ENCODE results near the gene FOXP1. TPM values are rescaled to one million over a fixed set of nuclear protein-coding genes. Genes with fewer than 3 reads are reported as not detected.
A peak's percentile ranks its signal among the peaks of the same experiment; 100 is the strongest.

Gene FOXP1
- total RNA-seq, 2 experiments from 2014 or later = 493 to 508 TPM

GRCh38 chr3:71183549-71183948 lies 400.0 kb downstream of the FOXP1 start:
- DNase-seq (no peak), ATAC-seq (ENCODE audit: poor library complexity) (no peak)
- Mint-ChIP-seq H3K4me1 (ENCODE audit: low read depth) (peaks cover 30% of the 10 kb centered on the region), H3K27me3 (no peaks in the 10 kb centered on the region), H3K9me3 (no peaks in the 10 kb centered on the region), H3K4me3 (no peak overlapping the region), H3K27ac (no peak overlapping the region), H3K36me3 (ENCODE audit: low read depth) (peaks cover 72% of the 10 kb centered on the region)
- H3K4me1 ChIP-seq (ENCODE audit: insufficient read depth, low read length) = no peaks in the 10 kb centered on the region
- no peak for TF ChIP-seq CTCF (IDR thresholded peaks at IDR 0.05)
- no peaks in the 10 kb centered on the region for H3K27me3 ChIP-seq (ENCODE audit: control insufficient read depth in 1 of 2, insufficient read depth in 2 of 2, low read length in 2 of 2)
- H3K4me3 ChIP-seq (ENCODE audit: low read length) = no peak overlapping the region
- H3K36me3 ChIP-seq (ENCODE audit: insufficient read depth, low read length) = peaks cover 8% of the 10 kb centered on the region
- no peaks in the 10 kb centered on the region for H3K9me3 ChIP-seq (ENCODE audit: control insufficient read depth in 1 of 2, insufficient read depth in 1 of 2, low read length in 2 of 2)
- H3K27ac ChIP-seq (ENCODE audit: low read depth in 1 of 2, low read length in 2 of 2) = no peak overlapping the region
- ChIA-PET POLR2A (no interaction called here), CTCF (no interaction called here)
- intact Hi-C loops (cut with DNase I, micrococcal nuclease) = no loop called here

- Histone ChIP-seq H3K9me3 (ENCODE audit: control insufficient read depth in 1 of 2, insufficient read depth in 1 of 2, low read length in 2 of 2) (no peaks in the 10 kb centered on the region), H3K4me1 (ENCODE audit: insufficient read depth, low read length) (no peaks in the 10 kb centered on the region), H3K27ac (ENCODE audit: low read depth in 1 of 2, low read length in 2 of 2) (no peak overlapping the region), H3K4me3 (ENCODE audit: low read length) (no peak overlapping the region), H3K27me3 (ENCODE audit: control insufficient read depth in 1 of 2, insufficient read depth in 2 of 2, low read length in 2 of 2) (no peaks in the 10 kb centered on the region), H3K36me3 (ENCODE audit: insufficient read depth, low read length) (peaks cover 16% of the 10 kb centered on the region)
- POLR2A ChIA-PET = no interaction called here
- ATAC-seq (ENCODE audit: poor library complexity) (no peak), DNase-seq (no peak)
- H3K27ac Mint-ChIP-seq = no peak overlapping the region
- no peaks in the 10 kb centered on the region for H3K27me3 Mint-ChIP-seq
- no peak for TF ChIP-seq CTCF (IDR thresholded peaks at IDR 0.05)
- CTCF ChIA-PET = no interaction called here
- peaks cover 73% of the 10 kb centered on the region for H3K36me3 Mint-ChIP-seq (ENCODE audit: low read depth)
- H3K4me3 Mint-ChIP-seq = no peak overlapping the region
- intact Hi-C loops (cut with DNase I, micrococcal nuclease) = no loop called here
- no peaks in the 10 kb centered on the region for H3K9me3 Mint-ChIP-seq
- H3K4me1 Mint-ChIP-seq (ENCODE audit: low read depth) = peaks cover 20% of the 10 kb centered on the region
Measured at GRCh38 chr3:71180524-71180923, 403.0 kb downstream of the FOXP1 start.

GRCh38 chr3:71177375-71177774 lies 406.2 kb downstream of the FOXP1 start:
- peak overlapping the region; percentile 7 for H3K27ac Mint-ChIP-seq
- ATAC-seq (ENCODE audit: poor library complexity) (no peak), DNase-seq (no peak)
- peaks cover 79% of the 10 kb centered on the region for H3K36me3 Mint-ChIP-seq (ENCODE audit: low read depth)
- H3K4me3 ChIP-seq (ENCODE audit: low read length) = no peak overlapping the region
- H3K4me1 ChIP-seq (ENCODE audit: insufficient read depth, low read length) = no peaks in the 10 kb centered on the region
- no peak for TF ChIP-seq CTCF (IDR thresholded peaks at IDR 0.05)
- no peak overlapping the region for H3K4me3 Mint-ChIP-seq
- no peaks in the 10 kb centered on the region for H3K27me3 Mint-ChIP-seq
- intact Hi-C loops (cut with DNase I, micrococcal nuclease) = no loop called here
- peaks cover 23% of the 10 kb centered on the region for H3K36me3 ChIP-seq (ENCODE audit: insufficient read depth, low read length)
- no peak overlapping the region for H3K27ac ChIP-seq (ENCODE audit: low read depth in 1 of 2, low read length in 2 of 2)
- ChIA-PET CTCF (interaction anchor here (1.2 kb wide), 1 partner anchor 11 kb away, joined by 3 read pairs; no protein-coding TSS in a partner anchor), POLR2A (no interaction called here)
- no peaks in the 10 kb centered on the region for H3K27me3 ChIP-seq (ENCODE audit: control insufficient read depth in 1 of 2, insufficient read depth in 2 of 2, low read length in 2 of 2)
- no peaks in the 10 kb centered on the region for H3K9me3 ChIP-seq (ENCODE audit: control insufficient read depth in 1 of 2, insufficient read depth in 1 of 2, low read length in 2 of 2)
- H3K4me1 Mint-ChIP-seq (ENCODE audit: low read depth) = peaks cover 38% of the 10 kb centered on the region
- no peaks in the 10 kb centered on the region for H3K9me3 Mint-ChIP-seq
